K562 (cell line): ENCODE measurements around the gene GPR26. TPM values are rescaled to one million over a fixed set of nuclear protein-coding genes. Genes with fewer than 3 reads are reported as not detected.

Experiments used
- ATAC-seq: fragments of 200-7000 bp; cut with Tn5 transposase; 3 replicates; pipeline ENCODE4 v1.9.1; 2020; ENCODE audit warnings: moderate library complexity
- BruUV-seq: library from RNA; stranded (reverse); fragments of 400-500 nt; replicated peaks from 2 replicates; lab custom pipeline; 2021; lab: Mats Ljungman, UMichigan
- CTCF ChIA-PET: fragments of 300-600 bp; formaldehyde crosslinking; extraction: SDS; loops from one replicate; lab custom pipeline; 2021; ENCODE audit warnings: low intra/inter-chr PET ratio; lab: Yijun Ruan, JAX
- POLR2A ChIA-PET: fragments of 300-600, 350-650 bp; sonication (Branson Sonifier 250); formaldehyde crosslinking; extraction: SDS; loops from one replicate; lab custom pipeline; 2021; ENCODE audit warnings: antibody characterized with exemption, inconsistent platforms; lab: Yijun Ruan, JAX
- DNase-seq, 4 experiments: peaks; one replicate each; pipeline versions ENCODE4 v3.0.0 to v3.0.0-alpha.2; 2011 to 2018; ENCODE audit warnings: low spot score in 3 of 4, mixed read lengths in 3 of 4; ENCODE audit errors: extremely low read depth in 1 of 4
- FAIRE-seq: peaks from 2 replicates; lab custom pipeline; 2011; peaks lifted over from hg19 to GRCh38; lab: Jason Lieb, UNC
- H2AFZ ChIP-seq: 2 replicates; pipeline ENCODE4 v1.6.0; 2011; ENCODE audit warnings: low read depth, low read length, control low read depth, inconsistent platforms
- H3K27ac ChIP-seq: fragments of 200-600 bp; 3 replicates; pipeline ENCODE4 v1.8.0; 2011; ENCODE audit warnings: low read depth, mild to moderate bottlenecking, control low read depth, inconsistent platforms, low read length, moderate library complexity, mixed read lengths; ENCODE audit errors: extremely low read depth
- H3K27me3 ChIP-seq, 2 experiments: fragments of 300-600 bp in 1 of 2; 2 replicates in 1 of 2; 3 replicates in 1 of 2; pipeline versions ENCODE4 v1.6.0 to v1.8.0; 2011; ENCODE audit warnings: inconsistent platforms in 2 of 2, low read length in 2 of 2, mild to moderate bottlenecking in 1 of 2, mixed read lengths in 1 of 2, moderate library complexity in 1 of 2; ENCODE audit not compliant: control insufficient read depth in 2 of 2, insufficient read depth in 2 of 2
- H3K36me3 ChIP-seq: fragments of 300-600 bp; 3 replicates; pipeline ENCODE4 v1.8.0; 2011; ENCODE audit warnings: mild to moderate bottlenecking, low read length, inconsistent platforms; ENCODE audit not compliant: control insufficient read depth, insufficient read depth
- H3K4me1 ChIP-seq, 2 experiments: fragments of 200-600 bp in 1 of 2; replicated peaks in 1 of 2; 2 replicates in 1 of 2; 3 replicates in 1 of 2; pipeline versions ENCODE4 v1.5.1 to v1.8.0; 2011; ENCODE audit warnings: inconsistent platforms in 2 of 2, low read length in 2 of 2, mild to moderate bottlenecking in 1 of 2, mixed read lengths in 1 of 2, moderate library complexity in 1 of 2; ENCODE audit not compliant: control insufficient read depth in 2 of 2, insufficient read depth in 2 of 2
- H3K4me2 ChIP-seq: 2 replicates; pipeline ENCODE4 v1.6.1; 2011; ENCODE audit warnings: low read length, control low read depth, inconsistent platforms, mixed read lengths; ENCODE audit not compliant: insufficient read depth
- H3K4me3 ChIP-seq: fragments of 200-600 bp; sonication (generic), shearing (Covaris generic); 2 replicates; pipeline ENCODE4 v1.5.1; 2016; ENCODE audit warnings: control low read depth, inconsistent platforms
- H3K79me2 ChIP-seq: fragments of 200-600 bp; 3 replicates; pipeline ENCODE4 v1.8.0; 2011; ENCODE audit warnings: low read length, inconsistent platforms; ENCODE audit not compliant: control insufficient read depth, insufficient read depth
- H3K9ac ChIP-seq, 2 experiments: 2 replicates each; pipeline versions ENCODE4 v1.6.0 to v1.6.1; 2011; ENCODE audit warnings: low read depth in 2 of 2, low read length in 2 of 2, control low read depth in 1 of 2, inconsistent platforms in 1 of 2, mild to moderate bottlenecking in 1 of 2, mixed read lengths in 1 of 2; ENCODE audit not compliant: insufficient read depth in 1 of 2
- H3K9me1 ChIP-seq: one replicate; pipeline ENCODE4 v1.6.0; 2011; ENCODE audit warnings: inconsistent platforms, mild to moderate bottlenecking, low read length, moderate library complexity; ENCODE audit not compliant: control insufficient read depth, insufficient read depth
- H3K9me3 ChIP-seq: replicated peaks from 2 replicates; pipeline ENCODE4 v1.5.1; 2011; ENCODE audit warnings: low read depth, low read length, inconsistent platforms; ENCODE audit not compliant: control insufficient read depth, insufficient read depth
- H4K20me1 ChIP-seq: replicated peaks from 2 replicates; pipeline ENCODE4 v1.6.1; 2011; ENCODE audit warnings: low read length, inconsistent platforms, mixed read lengths; ENCODE audit not compliant: control insufficient read depth, insufficient read depth
- BCOR ChIP-seq: fragments of 450-650 bp; IDR thresholded peaks from 2 replicates; pipeline ENCODE4 v1.6.1; 2016
- ETV5 ChIP-seq: sonication (generic); formaldehyde crosslinking; IDR thresholded peaks from 2 replicates; pipeline ENCODE4 v1.4.0; 2020; ENCODE audit warnings: low read depth, mild to moderate bottlenecking, missing genetic modification reagents
- FOXP4 ChIP-seq: sonication (generic); formaldehyde crosslinking; IDR thresholded peaks from 2 replicates; pipeline ENCODE4 v1.8.0; 2022; ENCODE audit warnings: mild to moderate bottlenecking, missing genetic modification reagents, borderline replicate concordance
- LEF1 ChIP-seq: fragments of 450-650 bp; IDR thresholded peaks from 2 replicates; pipeline ENCODE4 v1.6.1; 2016; ENCODE audit warnings: mild to moderate bottlenecking
- MCM3 ChIP-seq: fragments of 450-650 bp; IDR thresholded peaks from 2 replicates; pipeline ENCODE4 v1.6.1; 2016
- TEAD4 ChIP-seq, 2 experiments: sonication (generic) in 1 of 2; formaldehyde crosslinking in 1 of 2; IDR thresholded peaks; 2 replicates each; pipeline versions ENCODE4 v1.6.1 to v1.8.0; 2012 to 2022; ENCODE audit warnings: borderline replicate concordance in 1 of 2, inconsistent platforms in 1 of 2, low read length in 1 of 2, mild to moderate bottlenecking in 1 of 2, missing genetic modification reagents in 1 of 2
- XRCC4 ChIP-seq: IDR thresholded peaks from one replicate; pipeline ENCODE4 v1.6.1; 2011; ENCODE audit not compliant: insufficient read depth, insufficient read length; ENCODE audit errors: extremely low read depth
- YBX1 ChIP-seq: fragments of 450-650 bp; IDR thresholded peaks from 2 replicates; pipeline ENCODE4 v1.7.1; 2016; ENCODE audit warnings: mild to moderate bottlenecking
- ZNF146 ChIP-seq: IDR thresholded peaks from one replicate; pipeline ENCODE4 v1.6.1; 2018; ENCODE audit warnings: missing compliant biosample characterization; ENCODE audit not compliant: unreplicated experiment
- ZNF212 ChIP-seq: fragments of 450-650 bp; formaldehyde crosslinking; IDR thresholded peaks from 2 replicates; pipeline ENCODE4 v1.4.0; 2020; ENCODE audit warnings: mild to moderate bottlenecking
- ZNF274 ChIP-seq: IDR thresholded peaks from 2 replicates; pipeline ENCODE4 v1.6.1; 2011; ENCODE audit warnings: low read depth, mild to moderate bottlenecking, low read length, moderate library complexity, borderline replicate concordance
- ZNF696 ChIP-seq: fragments of 250-450 bp; sonication (Bioruptor Pico); conservative IDR thresholded peaks from 2 replicates; pipeline ENCODE4 v1.4.0; 2020; ENCODE audit warnings: mild to moderate bottlenecking, moderate library complexity
- WGBS: fragments of 100-300 bp; shearing (Covaris generic); methylation state at CpG from one replicate; pipeline ENCODE4 v1.1.6; 2016; ENCODE audit warnings: low coverage, mixed read lengths; ENCODE audit not compliant: insufficient coverage; ENCODE audit errors: missing lambda C conversion rate; 5-methylcytosine and 5-hydroxymethylcytosine counted together
- in situ Hi-C: fragments of 300-500 bp; cut with MboI; formaldehyde crosslinking; loops from 4 replicates; pipeline ENCODE4 v1.15.0; 2018; ENCODE audit warnings: inconsistent platforms, mixed read lengths
- intact Hi-C: fragments of 100-400 bp; cut with micrococcal nuclease; formaldehyde crosslinking; loops from 2 replicates; pipeline ENCODE4 v1.14.2; 2022
- polyA plus RNA-seq, 8 experiments: library from polyadenylated mRNA; depleted of rRNA in 4 of 8; stranded (reverse) in 5 of 8; unstranded in 3 of 8; fragments of >200 nt; fragmentation: Nextera tagmentation in 2 of 8; fragmentation: Illumina TruSeq in 1 of 8; extraction: Ambion mirVana in 2 of 8; extraction: Trizol in 1 of 8; gene quantifications; 2 replicates each; pipeline versions ENCODE4 v1.2.1 to v1.2.3, GENCODE V29; 2011 to 2014; ENCODE audit warnings: inconsistent platforms in 1 of 8, missing spikeins in 1 of 8
- total RNA-seq, 7 experiments: library from RNA; depleted of rRNA in 6 of 7; stranded (reverse); fragments of >200 nt in 6 of 7; fragmentation: Illumina TruSeq in 2 of 7; extraction: Trizol in 2 of 7; gene quantifications; 2 replicates each; pipeline versions ENCODE4 v1.2.1 to v1.2.3, GENCODE V29; 2011 to 2021; ENCODE audit warnings: low replicate concordance in 1 of 7
- TF ChIP-seq, protein P1 (sequence below): fragments of 250-450 bp; sonication (Bioruptor Pico); IDR thresholded peaks from 2 replicates; pipeline ENCODE4 v1.8.0; 2021; ENCODE audit warnings: moderate library complexity, mild to moderate bottlenecking, inconsistent platforms
- TF ChIP-seq, protein P2 (sequence below): fragments of 250-450 bp; sonication (Bioruptor Pico); IDR thresholded peaks from 2 replicates; pipeline ENCODE4 v1.9.0; 2021; ENCODE audit warnings: mild to moderate bottlenecking

GPR26 gene
- total and polyA plus RNA-seq, 9 of the 15 experiments (the other 6 are each of a cell fraction or from before 2014, with no cell fraction given), result not detected

DNA sequence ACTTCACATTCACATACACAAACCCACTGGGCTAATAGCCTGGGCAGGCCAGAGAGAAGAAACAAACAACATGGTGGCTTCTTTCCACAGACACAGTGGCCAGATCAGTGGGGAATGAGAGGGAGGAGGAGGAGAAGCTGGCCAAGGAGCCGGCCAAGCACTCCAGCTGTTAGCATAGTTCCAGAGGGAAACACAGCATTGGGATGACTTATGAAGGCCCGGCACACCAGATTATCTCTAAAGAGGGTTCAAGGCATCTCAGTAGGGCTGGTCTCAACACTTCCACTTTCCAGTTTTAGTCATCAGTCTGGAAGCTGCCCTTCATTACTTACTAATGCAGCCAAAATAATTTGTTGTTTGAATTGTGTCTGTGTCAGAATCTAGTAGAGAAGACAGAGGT is 42.1 kb upstream of the GPR26 start:
- ChIA-PET CTCF (no interaction called here), POLR2A (no interaction called here)
- no peaks in the 10 kb centered on the region for H3K4me1 ChIP-seq
- peaks cover 0 to 5% of the 10 kb centered on the region in 2 experiments; a peak in 1 of 5 replicates for H3K27me3 ChIP-seq
- intact Hi-C loops, result no loop called here
- H3K4me2 ChIP-seq, result no peak overlapping the region
- H3K9me3 ChIP-seq, result no peaks in the 10 kb centered on the region
- no peaks in the 10 kb centered on the region for H3K9me1 ChIP-seq
- BruUV-seq, result no TSS peak
- FAIRE-seq, result no peak
- WGBS, result 0% methylated on average over 1 of the region's 2 CpGs
- DNase-seq, result no peak
- H3K36me3 ChIP-seq, result no peaks in the 10 kb centered on the region
- ATAC-seq, result no peak
- no peak overlapping the region for H3K9ac ChIP-seq
- H3K27ac ChIP-seq, result no peak overlapping the region
- H3K4me3 ChIP-seq, result no peak overlapping the region
- H3K79me2 ChIP-seq, result no peaks in the 10 kb centered on the region
- in situ Hi-C loops, result no loop called here
- no peaks in the 10 kb centered on the region for H4K20me1 ChIP-seq
- TF ChIP-seq ZNF212 (CRISPR knock-in tag) (no peak), YBX1 (no peak), BCOR (no peak), MCM3 (no peak), ZNF274 (no peak), ETV5 (CRISPR knock-in tag) (no peak), ZNF146 (no peak), XRCC4 (no peak), LEF1 (no peak), TEAD4 (IDR thresholded peaks at IDR 0.05; ENCODE audit: low read length) (no peak), TEAD4 (CRISPR knock-in tag; IDR thresholded peaks at IDR 0.05; ENCODE audit: borderline replicate concordance) (no peak), ZNF696 (no peak), FOXP4 (CRISPR knock-in tag) (no peak)
- TF ChIP-seq, protein P1, sequence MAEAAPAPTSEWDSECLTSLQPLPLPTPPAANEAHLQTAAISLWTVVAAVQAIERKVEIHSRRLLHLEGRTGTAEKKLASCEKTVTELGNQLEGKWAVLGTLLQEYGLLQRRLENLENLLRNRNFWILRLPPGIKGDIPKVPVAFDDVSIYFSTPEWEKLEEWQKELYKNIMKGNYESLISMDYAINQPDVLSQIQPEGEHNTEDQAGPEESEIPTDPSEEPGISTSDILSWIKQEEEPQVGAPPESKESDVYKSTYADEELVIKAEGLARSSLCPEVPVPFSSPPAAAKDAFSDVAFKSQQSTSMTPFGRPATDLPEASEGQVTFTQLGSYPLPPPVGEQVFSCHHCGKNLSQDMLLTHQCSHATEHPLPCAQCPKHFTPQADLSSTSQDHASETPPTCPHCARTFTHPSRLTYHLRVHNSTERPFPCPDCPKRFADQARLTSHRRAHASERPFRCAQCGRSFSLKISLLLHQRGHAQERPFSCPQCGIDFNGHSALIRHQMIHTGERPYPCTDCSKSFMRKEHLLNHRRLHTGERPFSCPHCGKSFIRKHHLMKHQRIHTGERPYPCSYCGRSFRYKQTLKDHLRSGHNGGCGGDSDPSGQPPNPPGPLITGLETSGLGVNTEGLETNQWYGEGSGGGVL (CRISPR knock-in tag), result no peak
- TF ChIP-seq, protein P2, sequence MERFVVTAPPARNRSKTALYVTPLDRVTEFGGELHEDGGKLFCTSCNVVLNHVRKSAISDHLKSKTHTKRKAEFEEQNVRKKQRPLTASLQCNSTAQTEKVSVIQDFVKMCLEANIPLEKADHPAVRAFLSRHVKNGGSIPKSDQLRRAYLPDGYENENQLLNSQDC (CRISPR knock-in tag), result no peak
- TF ChIP-seq, all 486 proteins: peak for 0
- H2AFZ ChIP-seq, result no peak overlapping the region
